GM10248 (cell line): ENCODE results near the gene KRTAP6-1.

Experiments
- CTCF ChIA-PET: fragments of 300-600 bp; sonication (Branson Sonifier 250); formaldehyde crosslinking; extraction: SDS; loops from one replicate; lab custom pipeline; 2021; ENCODE audit warnings: antibody characterized with exemption; lab: Yijun Ruan, JAX
- POLR2A ChIA-PET: fragments of 350-650 bp; sonication (Branson Sonifier 250); formaldehyde crosslinking; extraction: SDS; loops from one replicate; lab custom pipeline; 2020; ENCODE audit warnings: antibody characterized with exemption; lab: Yijun Ruan, JAX
- DNase-seq: peaks from one replicate; pipeline ENCODE4 v3.0.0; 2012; ENCODE audit errors: extremely low spot score
- CTCF ChIP-seq: IDR thresholded peaks from 2 replicates; pipeline ENCODE4 v1.5.1; 2012; ENCODE audit warnings: mild to moderate bottlenecking, low read depth; ENCODE audit errors: extremely low read depth, missing control alignments, control extremely low read depth

Gene KRTAP6-1

GRCh38 chr21:30615199-30615598 lies 1.5 kb upstream of the KRTAP6-1 start:
- ChIA-PET CTCF (no interaction called here), POLR2A (no interaction called here)
- TF ChIP-seq CTCF: no peak
- no peak for DNase-seq

DNA sequence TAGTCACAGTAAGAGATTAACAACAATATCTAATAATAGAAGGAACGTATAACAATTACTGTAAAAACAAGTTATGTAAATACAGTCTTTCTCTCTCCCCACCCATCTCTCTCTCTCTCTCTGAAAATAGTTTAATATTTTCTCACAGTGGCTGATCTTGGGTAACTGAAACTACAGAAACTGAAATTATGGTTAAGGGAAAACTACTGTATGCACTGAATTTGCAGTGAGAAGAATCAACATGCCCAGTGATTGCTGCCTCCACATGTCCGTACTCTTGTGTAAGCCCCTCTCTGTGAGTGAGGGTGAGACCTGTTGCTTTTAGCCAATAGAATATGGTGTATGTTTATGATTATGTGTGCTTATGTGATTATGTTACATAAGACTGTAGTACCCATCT lies 1.6 kb downstream of the KRTAP6-1 start:
- POLR2A ChIA-PET: no interaction called here
- no peak for DNase-seq
- no peak for TF ChIP-seq CTCF
- CTCF ChIA-PET: no interaction called here

- no peak for DNase-seq
- no peak for TF ChIP-seq CTCF
- CTCF ChIA-PET: no interaction called here
- POLR2A ChIA-PET: no interaction called here
These were observed 7.8 kb downstream of the KRTAP6-1 start for GRCh38 chr21:30605968-30606367.

GRCh38 chr21:30600787-30601186 lies 12.9 kb downstream of the KRTAP6-1 start, which contains the start of gene KRTAP22-1:
KRTAP22-1 (plus strand) TSS chr21:30601087.
- CTCF ChIA-PET: no interaction called here
- POLR2A ChIA-PET: no interaction called here
- TF ChIP-seq CTCF: no peak
- no peak for DNase-seq

DNA sequence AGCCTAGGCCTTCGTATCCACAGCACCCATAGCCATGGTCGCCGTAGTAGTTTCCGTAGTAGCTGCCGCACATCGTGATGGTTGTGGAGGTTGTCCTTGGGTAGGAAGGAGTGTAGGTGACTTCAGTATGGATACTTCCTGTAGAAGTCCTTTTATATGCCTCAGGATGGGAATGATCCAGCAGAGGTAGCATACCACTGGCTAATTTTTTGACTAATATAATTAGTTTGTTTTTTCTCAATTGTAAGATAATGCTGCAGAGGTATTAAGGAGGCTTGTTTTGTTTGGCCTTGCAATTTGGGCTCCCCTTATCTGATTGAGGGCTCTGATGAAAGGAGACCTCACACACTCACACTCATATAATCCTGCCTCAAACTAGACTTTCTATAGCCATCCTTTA lies 14.9 kb downstream of the KRTAP6-1 start, which contains the start of gene KRTAP6-2:
Gene KRTAP6-2, minus strand, starts transcription at position 101 of the 400 bp plus-strand sequence. Its CDS starts 28 bp downstream, at position 73.
- no peak for TF ChIP-seq CTCF
- CTCF ChIA-PET: no interaction called here
- POLR2A ChIA-PET: no interaction called here
- no peak for DNase-seq

GRCh38 chr21:30592140-30592539 lies 21.6 kb downstream of the KRTAP6-1 start, which contains the start of gene KRTAP6-3:
KRTAP6-3 (plus strand) TSS chr21:30592440; CDS start chr21:30592446, 6 bp downstream.
- DNase-seq: no peak
- TF ChIP-seq CTCF: no peak
- CTCF ChIA-PET: no interaction called here
- POLR2A ChIA-PET: no interaction called here
